Measurements from ENCODE around the gene TRNT1.

TRNT1 gene

GRCh38 chr3:3126477-3127431 is at the start of gene TRNT1:
TRNT1 (plus strand) TSS chr3:3126940; CDS start chr3:3129041, 2,101 bp downstream.
- DNase-seq (ENCODE audit: low read depth) = peak; percentile 92

- DNase-seq (ENCODE audit: low read depth) = no peak
Observed at GRCh38 chr3:3080309-3080708, 46.4 kb upstream of the TRNT1 start.

GRCh38 chr3:3081381-3082233 is 45.1 kb upstream of the TRNT1 start:
- no peak for DNase-seq (ENCODE audit: low read depth)

- no peak for DNase-seq (ENCODE audit: low read depth)
Observed at GRCh38 chr3:3082234-3082924, 44.4 kb upstream of the TRNT1 start.

GRCh38 chr3:3084890-3085289 is 41.9 kb upstream of the TRNT1 start:
- no peak for DNase-seq (ENCODE audit: low read depth)

- no peak for DNase-seq (ENCODE audit: low read depth)
Observed at GRCh38 chr3:3085782-3086181, 41.0 kb upstream of the TRNT1 start.

- no peak for DNase-seq (ENCODE audit: low read depth)
Observed at GRCh38 chr3:3086239-3086638, 40.5 kb upstream of the TRNT1 start.

- DNase-seq (ENCODE audit: low read depth) = no peak
Observed at GRCh38 chr3:3087279-3087678, 39.5 kb upstream of the TRNT1 start.

- no peak for DNase-seq (ENCODE audit: low read depth)
Observed at GRCh38 chr3:3087716-3088465, 38.8 kb upstream of the TRNT1 start.

- no peak for DNase-seq (ENCODE audit: low read depth)
Observed at GRCh38 chr3:3089017-3089416, 37.7 kb upstream of the TRNT1 start.

- no peak for DNase-seq (ENCODE audit: low read depth)
Observed at GRCh38 chr3:3097958-3098357, 28.8 kb upstream of the TRNT1 start.

- no peak for DNase-seq (ENCODE audit: low read depth)
Observed at GRCh38 chr3:3101660-3102458, 24.9 kb upstream of the TRNT1 start.

GRCh38 chr3:3102751-3103150 is 24.0 kb upstream of the TRNT1 start:
- no peak for DNase-seq (ENCODE audit: low read depth)

- DNase-seq (ENCODE audit: low read depth) = no peak
Observed at GRCh38 chr3:3105246-3105645, 21.5 kb upstream of the TRNT1 start.

- no peak for DNase-seq (ENCODE audit: low read depth)
Observed at GRCh38 chr3:3105815-3106214, 20.9 kb upstream of the TRNT1 start.

GRCh38 chr3:3107181-3107580 is 19.6 kb upstream of the TRNT1 start:
- DNase-seq (ENCODE audit: low read depth) = no peak

- no peak for DNase-seq (ENCODE audit: low read depth)
Observed at GRCh38 chr3:3107858-3108257, 18.9 kb upstream of the TRNT1 start.

GRCh38 chr3:3109407-3110298 is 17.1 kb upstream of the TRNT1 start:
- no peak for DNase-seq (ENCODE audit: low read depth)

- DNase-seq (ENCODE audit: low read depth) = no peak
Observed at GRCh38 chr3:3110299-3110630, 16.5 kb upstream of the TRNT1 start, which contains the start of gene IL5RA. IL5RA (minus strand) TSS chr3:3110374; CDS start chr3:3104984, 5,390 bp downstream.

Measured in activated T-helper 1 cell treated with Interleukin-2 at 50 U/mL for 16 hours (primary cell).